ENCODE measurements around the gene YTHDF2. TPM values are rescaled to one million over a fixed set of nuclear protein-coding genes. Genes with fewer than 3 reads are reported as not detected.

YTHDF2 gene
- total RNA-seq, 1 experiment from 2014 or later: 97.3 TPM

- Histone ChIP-seq H3K36me3 (ENCODE audit: control insufficient read depth, insufficient read depth, low read length) (no peaks in the 10 kb centered on the region), H3K9me3 (ENCODE audit: control insufficient read depth, insufficient read depth, low read depth, low read length) (no peaks in the 10 kb centered on the region), H3K4me3 (ENCODE audit: low read depth in 2 of 2, low read length in 2 of 2) (no peak overlapping the region), H3K4me1 (ENCODE audit: control insufficient read depth, insufficient read depth, low read length) (peaks cover 15% of the 10 kb centered on the region), H3K27me3 (ENCODE audit: control insufficient read depth, insufficient read depth, low read length) (no peaks in the 10 kb centered on the region), H3K27ac (ENCODE audit: low read length) (no peak overlapping the region)
- intact Hi-C loops (cut with micrococcal nuclease; ENCODE audit: unreplicated experiment) (no loop called here), in situ Hi-C loops (cut with HindIII; ENCODE audit: low pct_unique_long_range_greater_than_20kb, low sequenced_read_pairs) (no loop called here)
- ChIA-PET CTCF (no interaction called here), POLR2A (no interaction called here)
- ATAC-seq (no peak), DNase-seq (ENCODE audit: low read depth, low spot score) (no peak)
- BruUV-seq (replicated peaks): no TSS peak
- TF ChIP-seq CTCF (IDR thresholded peaks at IDR 0.05) (no peak), SIN3A (IDR thresholded peaks at IDR 0.05; ENCODE audit: borderline replicate concordance, insufficient read depth, low read depth, low read length) (no peak), TCF7L2 (IDR thresholded peaks at IDR 0.05; ENCODE audit: low read depth, low read length) (no peak), REST (IDR thresholded peaks at IDR 0.05; ENCODE audit: insufficient read depth in 1 of 2, low read depth in 2 of 2, low read length in 1 of 2) (no peak), POLR2AphosphoS5 (IDR thresholded peaks at IDR 0.05; ENCODE audit: low read depth, low read length) (no peak)
These were observed 80.4 kb downstream of the YTHDF2 start for GRCh38 chr1:28817133-28817532.

GRCh38 chr1:28819020-28819419 is 82.3 kb downstream of the YTHDF2 start:
- BruUV-seq (replicated peaks): no TSS peak
- CTCF ChIA-PET: no interaction called here
- TF ChIP-seq SIN3A (IDR thresholded peaks at IDR 0.05; ENCODE audit: borderline replicate concordance, insufficient read depth, low read depth, low read length) (no peak), CTCF (IDR thresholded peaks at IDR 0.05) (no peak), POLR2AphosphoS5 (IDR thresholded peaks at IDR 0.05; ENCODE audit: low read depth, low read length) (no peak), TCF7L2 (IDR thresholded peaks at IDR 0.05; ENCODE audit: low read depth, low read length) (no peak), REST (IDR thresholded peaks at IDR 0.05; ENCODE audit: insufficient read depth in 1 of 2, low read depth in 2 of 2, low read length in 1 of 2) (no peak)

More at GRCh38 chr1:28819020-28819419, 82.3 kb downstream of the YTHDF2 start:
- no peak overlapping the region for H3K4me3 ChIP-seq (ENCODE audit: low read depth in 2 of 2, low read length in 2 of 2)
- peaks cover 8% of the 10 kb centered on the region for H3K4me1 ChIP-seq (ENCODE audit: control insufficient read depth, insufficient read depth, low read length)
- no peaks in the 10 kb centered on the region for H3K36me3 ChIP-seq (ENCODE audit: control insufficient read depth, insufficient read depth, low read length)
- no peak for DNase-seq (ENCODE audit: low read depth, low spot score)
- no peaks in the 10 kb centered on the region for H3K9me3 ChIP-seq (ENCODE audit: control insufficient read depth, insufficient read depth, low read depth, low read length)
- H3K27ac ChIP-seq (ENCODE audit: low read length): no peak overlapping the region
- intact Hi-C loops (cut with micrococcal nuclease; ENCODE audit: unreplicated experiment): no loop called here
- H3K27me3 ChIP-seq (ENCODE audit: control insufficient read depth, insufficient read depth, low read length): no peaks in the 10 kb centered on the region
- POLR2A ChIA-PET: no interaction called here
- ATAC-seq: no peak
- in situ Hi-C loops (cut with HindIII; ENCODE audit: low pct_unique_long_range_greater_than_20kb, low sequenced_read_pairs): no loop called here

Other genes with a start within 250 kb of the YTHDF2 start
- gene RCC1, start 230.9 kb upstream of the YTHDF2 start, total RNA-seq (2021; ENCODE audit: unreplicated experiment): 61.2 TPM
- gene TRNAU1AP, start 183.9 kb upstream of the YTHDF2 start, total RNA-seq (2021; ENCODE audit: unreplicated experiment): 39.1 TPM
- 4.2 TPM for gene RAB42, start 144.7 kb upstream of the YTHDF2 start, total RNA-seq (2021; ENCODE audit: unreplicated experiment)
- 33.9 TPM for gene TAF12, start 93.9 kb upstream of the YTHDF2 start, total RNA-seq (2021; ENCODE audit: unreplicated experiment)
- gene RNU11, start 88.3 kb upstream of the YTHDF2 start, total RNA-seq (2021; ENCODE audit: unreplicated experiment): not detected
- 13.8 TPM for gene GMEB1, start 68.2 kb upstream of the YTHDF2 start, total RNA-seq (2021; ENCODE audit: unreplicated experiment)
- gene OPRD1, start 75.2 kb downstream of the YTHDF2 start, total RNA-seq (2021; ENCODE audit: unreplicated experiment): 5.4 TPM
- 20.2 TPM for gene EPB41, start 177.6 kb downstream of the YTHDF2 start, total RNA-seq (2021; ENCODE audit: unreplicated experiment)

All from Panc1 (cell line).